ENCODE results near the gene EP400.

DNA sequence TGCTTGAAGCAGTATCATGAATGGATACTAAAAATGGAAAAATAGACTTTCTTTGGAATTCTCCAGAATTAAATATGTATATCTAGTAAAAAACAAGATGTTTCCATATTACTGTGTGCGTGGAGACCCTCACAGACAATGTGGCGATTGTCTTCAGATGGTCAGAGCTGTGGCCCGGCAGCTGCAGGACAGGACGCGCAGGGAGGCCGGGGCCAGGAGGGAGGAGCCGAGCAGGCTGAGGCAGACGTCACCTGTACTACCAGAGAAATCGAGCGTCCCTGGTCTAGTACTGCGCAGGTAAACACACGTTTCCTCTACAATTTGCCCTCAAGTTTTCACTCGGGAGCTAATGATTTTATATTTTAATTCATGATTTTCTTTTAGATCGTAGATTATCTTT is 171.5 kb downstream of the EP400 start:
- TF ChIP-seq, protein P1, sequence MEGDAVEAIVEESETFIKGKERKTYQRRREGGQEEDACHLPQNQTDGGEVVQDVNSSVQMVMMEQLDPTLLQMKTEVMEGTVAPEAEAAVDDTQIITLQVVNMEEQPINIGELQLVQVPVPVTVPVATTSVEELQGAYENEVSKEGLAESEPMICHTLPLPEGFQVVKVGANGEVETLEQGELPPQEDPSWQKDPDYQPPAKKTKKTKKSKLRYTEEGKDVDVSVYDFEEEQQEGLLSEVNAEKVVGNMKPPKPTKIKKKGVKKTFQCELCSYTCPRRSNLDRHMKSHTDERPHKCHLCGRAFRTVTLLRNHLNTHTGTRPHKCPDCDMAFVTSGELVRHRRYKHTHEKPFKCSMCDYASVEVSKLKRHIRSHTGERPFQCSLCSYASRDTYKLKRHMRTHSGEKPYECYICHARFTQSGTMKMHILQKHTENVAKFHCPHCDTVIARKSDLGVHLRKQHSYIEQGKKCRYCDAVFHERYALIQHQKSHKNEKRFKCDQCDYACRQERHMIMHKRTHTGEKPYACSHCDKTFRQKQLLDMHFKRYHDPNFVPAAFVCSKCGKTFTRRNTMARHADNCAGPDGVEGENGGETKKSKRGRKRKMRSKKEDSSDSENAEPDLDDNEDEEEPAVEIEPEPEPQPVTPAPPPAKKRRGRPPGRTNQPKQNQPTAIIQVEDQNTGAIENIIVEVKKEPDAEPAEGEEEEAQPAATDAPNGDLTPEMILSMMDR (optimal IDR thresholded peaks at IDR 0.05 in 1 of 3, IDR thresholded peaks at IDR 0.05 in 1 of 3, conservative IDR thresholded peaks at IDR 0.05 in 1 of 3; ENCODE audit: extremely low read depth in 1 of 3, insufficient read depth in 2 of 3, low read length in 3 of 3) = no peak
- TF ChIP-seq EZH2 (IDR thresholded peaks at IDR 0.05; ENCODE audit: low read length) = no peak
